ENCODE results near the gene FRY. TPM values are rescaled to one million over a fixed set of nuclear protein-coding genes. Genes with fewer than 3 reads are reported as not detected.

The FRY gene
- total and polyA plus RNA-seq, 10 of the 15 experiments (the other 5 are each of a cell fraction or from before 2014, with no cell fraction given), result 0.18 to 1.4 (median 0.30) TPM

DNA sequence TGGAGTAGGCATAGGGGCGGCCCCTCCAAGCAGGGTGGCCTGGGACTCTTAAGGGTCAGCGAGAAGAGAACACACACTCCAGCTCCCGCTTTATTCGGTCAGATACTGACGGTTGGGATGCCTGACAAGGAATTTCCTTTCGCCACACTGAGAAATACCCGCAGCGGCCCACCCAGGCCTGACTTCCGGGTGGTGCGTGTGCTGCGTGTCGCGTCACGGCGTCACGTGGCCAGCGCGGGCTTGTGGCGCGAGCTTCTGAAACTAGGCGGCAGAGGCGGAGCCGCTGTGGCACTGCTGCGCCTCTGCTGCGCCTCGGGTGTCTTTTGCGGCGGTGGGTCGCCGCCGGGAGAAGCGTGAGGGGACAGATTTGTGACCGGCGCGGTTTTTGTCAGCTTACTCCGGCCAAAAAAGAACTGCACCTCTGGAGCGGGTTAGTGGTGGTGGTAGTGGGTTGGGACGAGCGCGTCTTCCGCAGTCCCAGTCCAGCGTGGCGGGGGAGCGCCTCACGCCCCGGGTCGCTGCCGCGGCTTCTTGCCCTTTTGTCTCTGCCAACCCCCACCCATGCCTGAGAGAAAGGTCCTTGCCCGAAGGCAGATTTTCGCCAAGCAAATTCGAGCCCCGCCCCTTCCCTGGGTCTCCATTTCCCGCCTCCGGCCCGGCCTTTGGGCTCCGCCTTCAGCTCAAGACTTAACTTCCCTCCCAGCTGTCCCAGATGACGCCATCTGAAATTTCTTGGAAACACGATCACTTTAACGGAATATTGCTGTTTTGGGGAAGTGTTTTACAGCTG lies 283.9 kb downstream of the FRY start, which contains the start of the genes BRCA2 and ZAR1L:
Gene BRCA2 (plus strand): TSS at position 271 of the 790 bp plus-strand sequence. CDS start 953 bp downstream, outside the sequence.
Gene ZAR1L (minus strand): TSS at position 126 of the 790 bp plus-strand sequence. CDS start 3,438 bp downstream, outside the sequence.
- Histone ChIP-seq H3K4me1 (ENCODE audit: control insufficient read depth, insufficient read depth, low read length) (peaks cover 20% of the 10 kb centered on the region), H4K20me1 (ENCODE audit: control insufficient read depth, insufficient read depth) (no peaks in the 10 kb centered on the region), H3K9ac (ENCODE audit: control insufficient read depth, insufficient read depth, low read length) (peak within 1 kb of the TSS; percentile 92), H2AFZ (ENCODE audit: control insufficient read depth, low read depth, low read length) (peak within 1 kb of the TSS; percentile 84), H3K36me3 (ENCODE audit: control insufficient read depth in 2 of 2, insufficient read depth in 2 of 2, low read length in 1 of 2) (no peaks in the 10 kb centered on the region), H3K27me3 (replicated peaks in 1 of 2; ENCODE audit: control insufficient read depth in 2 of 2, insufficient read depth in 2 of 2, low read length in 1 of 2) (no peaks in the 10 kb centered on the region), H3K4me2 (ENCODE audit: control insufficient read depth, insufficient read depth) (peak within 1 kb of the TSS; percentile 100), H3K27ac (ENCODE audit: control insufficient read depth, insufficient read depth) (peak within 1 kb of the TSS; percentile 97), H3K4me3 (peak within 1 kb of the TSS; percentile 78), H3K79me2 (ENCODE audit: control insufficient read depth, insufficient read depth, low read length) (peaks cover 21% of the 10 kb centered on the region), H3K9me3 (replicated peaks; ENCODE audit: control insufficient read depth, insufficient read depth, low read length) (no peaks in the 10 kb centered on the region; the same call in 2 of the 3 replicates)
- POLR2A ChIA-PET, result interaction anchor here (0.6 to 3.1 kb wide), 10 partner anchors 8 to 350 kb away, joined by 3 to 16 read pairs (median 4); partner anchors contain the start of gene N4BP2L1
- ATAC-seq (peak; percentile 93), DNase-seq (ENCODE audit: low read depth, low spot score) (peak; percentile 68), FAIRE-seq (no peak)
- WGBS (ENCODE audit: insufficient coverage, insufficient replicate concordance, low lambda C conversion rate, missing lambda C conversion rate), result under 1% methylated on average over 60 of the region's 60 CpGs
- RAD21 ChIA-PET (ENCODE audit: unreplicated experiment), result interaction anchor here (0.7 to 2.3 kb wide), 12 partner anchors 110 to 422 kb away, joined by 3 to 14 read pairs (median 4); partner anchors contain the start of genes N4BP2L1, N4BP2L2 and PDS5B
- no TSS peak for BruUV-seq (replicated peaks)
- intact Hi-C loops (cut with micrococcal nuclease; ENCODE audit: unreplicated experiment) (loop anchor here (2.0 to 5.0 kb wide), 3 partner anchors 112 to 222 kb away; partner anchors contain the start of genes N4BP2L1 and N4BP2L2), in situ Hi-C loops (cut with MboI) (no loop called here)
- CTCF ChIA-PET, result interaction anchor here (0.5 to 3.3 kb wide), 13 partner anchors 9 to 1445 kb away, joined by 3 to 23 read pairs (median 4); partner anchors contain the start of genes N4BP2L2 and PDS5B
- SMC1A ChIA-PET (ENCODE audit: uncharacterized antibody, unreplicated experiment), result interaction anchor here (0.7 to 2.9 kb wide), 11 partner anchors 9 to 422 kb away, joined by 3 to 14 read pairs (median 3); partner anchors contain the start of gene N4BP2L1
- no peak for TF ChIP-seq BCL3 (IDR thresholded peaks at IDR 0.05; ENCODE audit: borderline replicate concordance, insufficient read depth, low read depth, low read length, poor library complexity, severe bottlenecking)
- TF ChIP-seq SREBF2 (IDR thresholded peaks at IDR 0.05; ENCODE audit: low read length), result peak; percentile 27; the same call in 1 of the 2 replicates
- 0 out of 2 replicates have a peak, but pooled peaks have one; percentile 18 for TF ChIP-seq MTA2 (IDR thresholded peaks at IDR 0.05; ENCODE audit: low read depth)
- TF ChIP-seq, protein P1, sequence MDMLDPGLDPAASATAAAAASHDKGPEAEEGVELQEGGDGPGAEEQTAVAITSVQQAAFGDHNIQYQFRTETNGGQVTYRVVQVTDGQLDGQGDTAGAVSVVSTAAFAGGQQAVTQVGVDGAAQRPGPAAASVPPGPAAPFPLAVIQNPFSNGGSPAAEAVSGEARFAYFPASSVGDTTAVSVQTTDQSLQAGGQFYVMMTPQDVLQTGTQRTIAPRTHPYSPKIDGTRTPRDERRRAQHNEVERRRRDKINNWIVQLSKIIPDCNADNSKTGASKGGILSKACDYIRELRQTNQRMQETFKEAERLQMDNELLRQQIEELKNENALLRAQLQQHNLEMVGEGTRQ (IDR thresholded peaks at IDR 0.05; ENCODE audit: borderline replicate concordance, low read depth, low read length), result peak; percentile 95
- peak; percentile 94 for TF ChIP-seq RAD51 (IDR thresholded peaks at IDR 0.05)
- TF ChIP-seq BRCA1 (IDR thresholded peaks at IDR 0.05; ENCODE audit: low read depth, low read length), result no peak
- TF ChIP-seq SUZ12 (IDR thresholded peaks at IDR 0.05; ENCODE audit: unreplicated experiment), result no peak
- TF ChIP-seq LARP7 (IDR thresholded peaks at IDR 0.05), result peak; percentile 91; the same call in 1 of the 2 replicates
- TF ChIP-seq, protein P2, sequence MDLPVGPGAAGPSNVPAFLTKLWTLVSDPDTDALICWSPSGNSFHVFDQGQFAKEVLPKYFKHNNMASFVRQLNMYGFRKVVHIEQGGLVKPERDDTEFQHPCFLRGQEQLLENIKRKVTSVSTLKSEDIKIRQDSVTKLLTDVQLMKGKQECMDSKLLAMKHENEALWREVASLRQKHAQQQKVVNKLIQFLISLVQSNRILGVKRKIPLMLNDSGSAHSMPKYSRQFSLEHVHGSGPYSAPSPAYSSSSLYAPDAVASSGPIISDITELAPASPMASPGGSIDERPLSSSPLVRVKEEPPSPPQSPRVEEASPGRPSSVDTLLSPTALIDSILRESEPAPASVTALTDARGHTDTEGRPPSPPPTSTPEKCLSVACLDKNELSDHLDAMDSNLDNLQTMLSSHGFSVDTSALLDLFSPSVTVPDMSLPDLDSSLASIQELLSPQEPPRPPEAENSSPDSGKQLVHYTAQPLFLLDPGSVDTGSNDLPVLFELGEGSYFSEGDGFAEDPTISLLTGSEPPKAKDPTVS (IDR thresholded peaks at IDR 0.05; ENCODE audit: low read depth, low read length), result no peak
- TF ChIP-seq, protein P3, sequence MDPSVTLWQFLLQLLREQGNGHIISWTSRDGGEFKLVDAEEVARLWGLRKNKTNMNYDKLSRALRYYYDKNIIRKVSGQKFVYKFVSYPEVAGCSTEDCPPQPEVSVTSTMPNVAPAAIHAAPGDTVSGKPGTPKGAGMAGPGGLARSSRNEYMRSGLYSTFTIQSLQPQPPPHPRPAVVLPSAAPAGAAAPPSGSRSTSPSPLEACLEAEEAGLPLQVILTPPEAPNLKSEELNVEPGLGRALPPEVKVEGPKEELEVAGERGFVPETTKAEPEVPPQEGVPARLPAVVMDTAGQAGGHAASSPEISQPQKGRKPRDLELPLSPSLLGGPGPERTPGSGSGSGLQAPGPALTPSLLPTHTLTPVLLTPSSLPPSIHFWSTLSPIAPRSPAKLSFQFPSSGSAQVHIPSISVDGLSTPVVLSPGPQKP (IDR thresholded peaks at IDR 0.05; ENCODE audit: low read depth, low read length), result peak; percentile 80
- no peak for TF ChIP-seq SUPT20H (IDR thresholded peaks at IDR 0.05; ENCODE audit: borderline replicate concordance, control insufficient read depth, low read depth, low read length)
- no peak for TF ChIP-seq MTA3 (IDR thresholded peaks at IDR 0.05; ENCODE audit: borderline replicate concordance, low read length)
- no peak for TF ChIP-seq RCOR1 (conservative IDR thresholded peaks at IDR 0.05; ENCODE audit: low read depth, low read length)
- peak; percentile 88 for TF ChIP-seq PML (IDR thresholded peaks at IDR 0.05; ENCODE audit: low read length)
- TF ChIP-seq PBX3 (IDR thresholded peaks at IDR 0.05; ENCODE audit: insufficient replicate concordance, low read depth, low read length), result peak; percentile 16
- TF ChIP-seq JUNB (IDR thresholded peaks at IDR 0.05), result no peak
